GM18526 (cell line): ENCODE measurements around the gene TCIRG1.

Experiments used
- POLR2A ChIP-seq: IDR thresholded peaks from 3 replicates; pipeline ENCODE4 v1.6.1; 2011; ENCODE audit not compliant: insufficient read length; ENCODE audit errors: extremely low read depth

Gene TCIRG1

GRCh38 chr11:68041617-68042218, 2.9 kb downstream of the TCIRG1 start:
- no peak for TF ChIP-seq POLR2A

GRCh38 chr11:68042219-68043028, 3.6 kb downstream of the TCIRG1 start:
- TF ChIP-seq POLR2A, result no peak

GRCh38 chr11:68043029-68043348, 4.2 kb downstream of the TCIRG1 start:
- no peak for TF ChIP-seq POLR2A

GRCh38 chr11:68043349-68044144, 4.7 kb downstream of the TCIRG1 start:
- TF ChIP-seq POLR2A, result no peak

- TF ChIP-seq POLR2A, result no peak
These were observed 5.5 kb downstream of the TCIRG1 start for GRCh38 chr11:68044145-68044813.

GRCh38 chr11:68044898-68045351, 6.1 kb downstream of the TCIRG1 start:
- no peak for TF ChIP-seq POLR2A

- no peak for TF ChIP-seq POLR2A
These were observed 8.8 kb downstream of the TCIRG1 start for GRCh38 chr11:68047437-68048290.

- no peak for TF ChIP-seq POLR2A
These were observed 10.1 kb downstream of the TCIRG1 start for GRCh38 chr11:68048681-68049508.

GRCh38 chr11:68049509-68050370, 10.9 kb downstream of the TCIRG1 start:
- TF ChIP-seq POLR2A, result no peak

GRCh38 chr11:68050371-68050841, 11.6 kb downstream of the TCIRG1 start:
- TF ChIP-seq POLR2A, result no peak

GRCh38 chr11:68051191-68052136, 12.6 kb downstream of the TCIRG1 start:
- TF ChIP-seq POLR2A, result peak; percentile 18
